HepG2 (cell line): Measurements from ENCODE around the gene CDK11A. TPM values are rescaled to one million over a fixed set of nuclear protein-coding genes. Genes with fewer than 3 reads are reported as not detected.

Experiments used
- ATF1 ChIP-seq: IDR thresholded peaks from 2 replicates; pipeline ENCODE4 v1.6.1; 2016; ENCODE audit warnings: mild to moderate bottlenecking, control low read depth
- CBX2 ChIP-seq, 2 experiments: fragments of 200-600 bp in 1 of 2; sonication (generic); formaldehyde crosslinking in 1 of 2; IDR thresholded peaks; 2 replicates each; pipeline versions ENCODE4 v1.7.0 to v1.8.1; 2018 to 2022; ENCODE audit warnings: low read depth in 2 of 2, low read length in 1 of 2, mild to moderate bottlenecking in 1 of 2, missing genetic modification reagents in 1 of 2
- HNRNPL ChIP-seq: fragments of 200-400 bp; formaldehyde crosslinking; IDR thresholded peaks from 2 replicates; pipeline ENCODE4 v1.6.1; 2017; ENCODE audit warnings: mild to moderate bottlenecking, low read depth, low read length
- KAT2B ChIP-seq: fragments of 150-350 bp; IDR thresholded peaks from 2 replicates; pipeline ENCODE4 v1.6.1; 2014; ENCODE audit warnings: low read depth, low read length, borderline replicate concordance
- NAIF1 ChIP-seq: sonication (generic); formaldehyde crosslinking; IDR thresholded peaks from 2 replicates; pipeline ENCODE4 v1.5.0; 2020; ENCODE audit warnings: mild to moderate bottlenecking, missing genetic modification reagents, borderline replicate concordance
- NONO ChIP-seq, 2 experiments: fragments of 450-650 bp in 1 of 2; sonication (generic) in 1 of 2; formaldehyde crosslinking in 1 of 2; IDR thresholded peaks in 1 of 2; conservative IDR thresholded peaks in 1 of 2; 2 replicates each; pipeline versions ENCODE4 v1.6.1 to v1.8.0; 2017 to 2022; ENCODE audit warnings: mild to moderate bottlenecking in 1 of 2, missing genetic modification reagents in 1 of 2, moderate library complexity in 1 of 2
- REL ChIP-seq: sonication (generic); formaldehyde crosslinking; conservative IDR thresholded peaks from 2 replicates; pipeline ENCODE4 v1.8.0; 2022; ENCODE audit warnings: mild to moderate bottlenecking, missing genetic modification reagents, moderate library complexity
- RORA ChIP-seq: sonication (generic); formaldehyde crosslinking; IDR thresholded peaks from 2 replicates; pipeline ENCODE4 v1.5.0; 2020; ENCODE audit warnings: mild to moderate bottlenecking, missing genetic modification reagents, moderate library complexity
- SCMH1 ChIP-seq: sonication (generic); formaldehyde crosslinking; IDR thresholded peaks from 2 replicates; pipeline ENCODE4 v1.9.0; 2021; ENCODE audit warnings: missing genetic modification reagents, mild to moderate bottlenecking, borderline replicate concordance
- SMC3 ChIP-seq: IDR thresholded peaks from 2 replicates; pipeline ENCODE4 v1.6.1; 2011; ENCODE audit warnings: low read length, improper control_type of control experiment
- ZBTB7B ChIP-seq: sonication (generic); formaldehyde crosslinking; IDR thresholded peaks from 2 replicates; pipeline ENCODE4 v1.4.0; 2020; ENCODE audit warnings: missing genetic modification reagents
- polyA plus RNA-seq, 8 experiments: library from polyadenylated mRNA; depleted of rRNA in 3 of 8; stranded (reverse) in 7 of 8; unstranded in 1 of 8; fragments of >200 nt; fragmentation: Illumina TruSeq in 4 of 8; extraction: Trizol in 4 of 8; gene quantifications; 2 replicates each; pipeline versions ENCODE4 v1.2.1 to v1.2.3, GENCODE V29; 2011 to 2016; ENCODE audit warnings: low read depth in 4 of 8, missing spikeins in 1 of 8, mixed read lengths in 1 of 8; ENCODE audit not compliant: insufficient read depth in 1 of 8
- total RNA-seq, 5 experiments: library from RNA; depleted of rRNA; stranded (reverse); fragments of >200 nt; fragmentation: Illumina TruSeq; extraction: Trizol; gene quantifications; 2 replicates each; pipeline ENCODE4 v1.2.3, GENCODE V29; 2016; ENCODE audit warnings: low read depth in 1 of 5
- TF ChIP-seq, protein P1 (sequence below), 2 experiments: sonication (generic) in 1 of 2; formaldehyde crosslinking in 1 of 2; IDR thresholded peaks; 2 replicates each; pipeline versions ENCODE4 v1.4.0 to v1.6.1; 2018 to 2020; ENCODE audit warnings: missing genetic modification reagents in 2 of 2, borderline replicate concordance in 1 of 2, low read depth in 1 of 2, mild to moderate bottlenecking in 1 of 2, missing biosample characterization in 1 of 2
- TF ChIP-seq, protein P2 (sequence below): sonication (generic); formaldehyde crosslinking; IDR thresholded peaks from 2 replicates; pipeline ENCODE4 v1.9.0; 2021; ENCODE audit warnings: mild to moderate bottlenecking, missing genetic modification reagents
- TF ChIP-seq, protein P3 (sequence below): sonication (generic); formaldehyde crosslinking; IDR thresholded peaks from 2 replicates; pipeline ENCODE4 v1.5.0; 2020; ENCODE audit warnings: missing genetic modification reagents
- TF ChIP-seq, protein P4 (sequence below): sonication (generic); formaldehyde crosslinking; IDR thresholded peaks from 2 replicates; pipeline ENCODE4 v1.8.0; 2022; ENCODE audit warnings: missing genetic modification reagents, low read depth, mild to moderate bottlenecking, borderline replicate concordance
- TF ChIP-seq, protein P5 (sequence below): sonication (generic); formaldehyde crosslinking; IDR thresholded peaks from 2 replicates; pipeline ENCODE4 v1.4.0; 2020; ENCODE audit warnings: mild to moderate bottlenecking, low read depth, missing genetic modification reagents

Gene CDK11A
- total and polyA plus RNA-seq, 2 of the 13 experiments (the other 11 are each of a cell fraction or from before 2014, with no cell fraction given), result 11.2 to 17.9 TPM

DNA sequence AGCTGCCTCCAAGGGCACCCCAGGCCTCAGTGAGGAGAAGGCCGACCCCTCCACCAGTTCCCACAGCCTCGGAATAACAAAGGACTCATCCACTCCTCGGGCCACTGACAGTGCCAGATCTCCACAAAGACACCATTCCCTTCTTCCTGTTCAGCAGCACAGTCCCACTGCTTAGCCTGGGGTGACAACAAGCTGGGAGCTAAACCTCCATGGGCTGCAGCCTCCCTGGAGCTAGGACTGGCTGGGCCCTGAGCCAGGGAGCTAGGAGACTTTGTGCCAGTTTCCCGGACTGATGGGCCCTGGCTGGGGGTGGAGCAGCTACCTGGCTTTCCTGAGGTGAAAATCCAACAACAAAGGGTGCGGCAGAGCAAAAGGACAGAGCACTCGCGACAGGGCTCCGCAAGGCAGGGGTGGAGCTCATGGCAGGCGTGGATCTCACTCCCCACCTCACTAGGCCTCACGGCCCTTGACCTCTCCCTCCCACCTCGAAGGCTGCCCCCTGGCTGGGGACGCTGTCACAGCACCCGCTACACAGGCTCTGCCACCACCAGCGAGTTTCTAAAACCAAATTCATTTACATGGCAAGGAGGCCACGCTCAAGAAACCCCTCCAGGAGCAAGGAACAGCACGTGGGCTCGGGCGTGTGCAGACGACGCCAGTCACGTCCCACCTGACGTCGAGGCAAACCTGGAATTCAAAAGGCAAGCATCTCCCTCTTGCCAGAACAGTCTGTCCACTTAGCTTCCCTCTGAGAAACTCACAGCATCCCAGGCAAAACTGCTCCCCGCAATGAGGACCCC, 45.4 kb downstream of the CDK11A start (continued):
- TF ChIP-seq, protein P1, sequence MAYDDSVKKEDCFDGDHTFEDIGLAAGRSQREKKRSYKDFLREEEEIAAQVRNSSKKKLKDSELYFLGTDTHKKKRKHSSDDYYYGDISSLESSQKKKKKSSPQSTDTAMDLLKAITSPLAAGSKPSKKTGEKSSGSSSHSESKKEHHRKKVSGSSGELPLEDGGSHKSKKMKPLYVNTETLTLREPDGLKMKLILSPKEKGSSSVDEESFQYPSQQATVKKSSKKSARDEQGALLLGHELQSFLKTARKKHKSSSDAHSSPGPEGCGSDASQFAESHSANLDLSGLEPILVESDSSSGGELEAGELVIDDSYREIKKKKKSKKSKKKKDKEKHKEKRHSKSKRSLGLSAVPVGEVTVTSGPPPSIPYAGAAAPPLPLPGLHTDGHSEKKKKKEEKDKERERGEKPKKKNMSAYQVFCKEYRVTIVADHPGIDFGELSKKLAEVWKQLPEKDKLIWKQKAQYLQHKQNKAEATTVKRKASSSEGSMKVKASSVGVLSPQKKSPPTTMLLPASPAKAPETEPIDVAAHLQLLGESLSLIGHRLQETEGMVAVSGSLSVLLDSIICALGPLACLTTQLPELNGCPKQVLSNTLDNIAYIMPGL (CRISPR knock-in tag; IDR thresholded peaks at IDR 0.05; ENCODE audit: borderline replicate concordance in 1 of 2, low read depth in 1 of 2), result peak; percentile 86
- TF ChIP-seq NONO (IDR thresholded peaks at IDR 0.05) (no peak), NONO (CRISPR knock-in tag; conservative IDR thresholded peaks at IDR 0.05) (peak; percentile 73), CBX2 (IDR thresholded peaks at IDR 0.05; ENCODE audit: low read depth, low read length) (no peak), CBX2 (CRISPR knock-in tag; IDR thresholded peaks at IDR 0.05; ENCODE audit: low read depth) (no peak), KAT2B (no peak), REL (CRISPR knock-in tag) (no peak), HNRNPL (peak; percentile 77; the same call in 1 of the 2 replicates), NAIF1 (CRISPR knock-in tag) (no peak), SMC3 (no peak), ATF1 (CRISPR knock-in tag) (no peak), RORA (CRISPR knock-in tag) (no peak), SCMH1 (CRISPR knock-in tag) (no peak), ZBTB7B (no peak; the same call in none of the 2 replicates)
- TF ChIP-seq, protein P2, sequence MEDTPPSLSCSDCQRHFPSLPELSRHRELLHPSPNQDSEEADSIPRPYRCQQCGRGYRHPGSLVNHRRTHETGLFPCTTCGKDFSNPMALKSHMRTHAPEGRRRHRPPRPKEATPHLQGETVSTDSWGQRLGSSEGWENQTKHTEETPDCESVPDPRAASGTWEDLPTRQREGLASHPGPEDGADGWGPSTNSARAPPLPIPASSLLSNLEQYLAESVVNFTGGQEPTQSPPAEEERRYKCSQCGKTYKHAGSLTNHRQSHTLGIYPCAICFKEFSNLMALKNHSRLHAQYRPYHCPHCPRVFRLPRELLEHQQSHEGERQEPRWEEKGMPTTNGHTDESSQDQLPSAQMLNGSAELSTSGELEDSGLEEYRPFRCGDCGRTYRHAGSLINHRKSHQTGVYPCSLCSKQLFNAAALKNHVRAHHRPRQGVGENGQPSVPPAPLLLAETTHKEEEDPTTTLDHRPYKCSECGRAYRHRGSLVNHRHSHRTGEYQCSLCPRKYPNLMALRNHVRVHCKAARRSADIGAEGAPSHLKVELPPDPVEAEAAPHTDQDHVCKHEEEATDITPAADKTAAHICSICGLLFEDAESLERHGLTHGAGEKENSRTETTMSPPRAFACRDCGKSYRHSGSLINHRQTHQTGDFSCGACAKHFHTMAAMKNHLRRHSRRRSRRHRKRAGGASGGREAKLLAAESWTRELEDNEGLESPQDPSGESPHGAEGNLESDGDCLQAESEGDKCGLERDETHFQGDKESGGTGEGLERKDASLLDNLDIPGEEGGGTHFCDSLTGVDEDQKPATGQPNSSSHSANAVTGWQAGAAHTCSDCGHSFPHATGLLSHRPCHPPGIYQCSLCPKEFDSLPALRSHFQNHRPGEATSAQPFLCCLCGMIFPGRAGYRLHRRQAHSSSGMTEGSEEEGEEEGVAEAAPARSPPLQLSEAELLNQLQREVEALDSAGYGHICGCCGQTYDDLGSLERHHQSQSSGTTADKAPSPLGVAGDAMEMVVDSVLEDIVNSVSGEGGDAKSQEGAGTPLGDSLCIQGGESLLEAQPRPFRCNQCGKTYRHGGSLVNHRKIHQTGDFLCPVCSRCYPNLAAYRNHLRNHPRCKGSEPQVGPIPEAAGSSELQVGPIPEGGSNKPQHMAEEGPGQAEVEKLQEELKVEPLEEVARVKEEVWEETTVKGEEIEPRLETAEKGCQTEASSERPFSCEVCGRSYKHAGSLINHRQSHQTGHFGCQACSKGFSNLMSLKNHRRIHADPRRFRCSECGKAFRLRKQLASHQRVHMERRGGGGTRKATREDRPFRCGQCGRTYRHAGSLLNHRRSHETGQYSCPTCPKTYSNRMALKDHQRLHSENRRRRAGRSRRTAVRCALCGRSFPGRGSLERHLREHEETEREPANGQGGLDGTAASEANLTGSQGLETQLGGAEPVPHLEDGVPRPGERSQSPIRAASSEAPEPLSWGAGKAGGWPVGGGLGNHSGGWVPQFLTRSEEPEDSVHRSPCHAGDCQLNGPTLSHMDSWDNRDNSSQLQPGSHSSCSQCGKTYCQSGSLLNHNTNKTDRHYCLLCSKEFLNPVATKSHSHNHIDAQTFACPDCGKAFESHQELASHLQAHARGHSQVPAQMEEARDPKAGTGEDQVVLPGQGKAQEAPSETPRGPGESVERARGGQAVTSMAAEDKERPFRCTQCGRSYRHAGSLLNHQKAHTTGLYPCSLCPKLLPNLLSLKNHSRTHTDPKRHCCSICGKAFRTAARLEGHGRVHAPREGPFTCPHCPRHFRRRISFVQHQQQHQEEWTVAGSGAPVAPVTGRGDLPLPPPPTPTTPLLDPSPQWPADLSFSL, result no peak
- TF ChIP-seq, protein P3, sequence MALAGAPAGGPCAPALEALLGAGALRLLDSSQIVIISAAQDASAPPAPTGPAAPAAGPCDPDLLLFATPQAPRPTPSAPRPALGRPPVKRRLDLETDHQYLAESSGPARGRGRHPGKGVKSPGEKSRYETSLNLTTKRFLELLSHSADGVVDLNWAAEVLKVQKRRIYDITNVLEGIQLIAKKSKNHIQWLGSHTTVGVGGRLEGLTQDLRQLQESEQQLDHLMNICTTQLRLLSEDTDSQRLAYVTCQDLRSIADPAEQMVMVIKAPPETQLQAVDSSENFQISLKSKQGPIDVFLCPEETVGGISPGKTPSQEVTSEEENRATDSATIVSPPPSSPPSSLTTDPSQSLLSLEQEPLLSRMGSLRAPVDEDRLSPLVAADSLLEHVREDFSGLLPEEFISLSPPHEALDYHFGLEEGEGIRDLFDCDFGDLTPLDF (CRISPR knock-in tag), result no peak
- TF ChIP-seq, protein P4, sequence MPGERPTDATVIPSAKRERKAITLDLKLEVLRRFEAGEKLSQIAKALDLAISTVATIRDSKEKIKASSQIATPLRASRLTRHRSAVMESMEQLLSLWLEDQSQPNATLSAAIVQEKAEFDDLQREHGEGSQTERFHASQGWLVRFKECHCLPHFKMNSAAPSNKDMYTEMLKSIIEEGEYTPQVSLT (CRISPR knock-in tag), result no peak
- TF ChIP-seq, protein P5, sequence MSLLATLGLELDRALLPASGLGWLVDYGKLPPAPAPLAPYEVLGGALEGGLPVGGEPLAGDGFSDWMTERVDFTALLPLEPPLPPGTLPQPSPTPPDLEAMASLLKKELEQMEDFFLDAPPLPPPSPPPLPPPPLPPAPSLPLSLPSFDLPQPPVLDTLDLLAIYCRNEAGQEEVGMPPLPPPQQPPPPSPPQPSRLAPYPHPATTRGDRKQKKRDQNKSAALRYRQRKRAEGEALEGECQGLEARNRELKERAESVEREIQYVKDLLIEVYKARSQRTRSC (CRISPR knock-in tag), result 0 out of 2 replicates have a peak, but pooled peaks have one; percentile 42
